H9 (cell line): Measurements from ENCODE around the gene RTN1. TPM values are rescaled to one million over a fixed set of nuclear protein-coding genes. Genes with fewer than 3 reads are reported as not detected.

Experiments
- DNase-seq: peaks from one replicate; pipeline ENCODE4 v3.0.0-alpha.2; 2017
- H2AFZ ChIP-seq: one replicate; pipeline ENCODE4 v1.6.1; 2013; ENCODE audit warnings: mild to moderate bottlenecking, low read length, control low read depth, moderate library complexity
- H2AK5ac ChIP-seq: 2 replicates; pipeline ENCODE4 v1.6.1; 2013; ENCODE audit warnings: low read length, control low read depth, mixed read lengths; ENCODE audit not compliant: insufficient read length
- H2BK120ac ChIP-seq: one replicate; pipeline ENCODE4 v1.6.1; 2013; ENCODE audit warnings: low read depth, mild to moderate bottlenecking, low read length, control low read depth, inconsistent platforms; ENCODE audit not compliant: poor library complexity, severe bottlenecking
- H2BK12ac ChIP-seq: 2 replicates; pipeline ENCODE4 v1.6.1; 2013; ENCODE audit warnings: low read length, control low read depth, mixed read lengths, low read depth; ENCODE audit not compliant: insufficient read length
- H2BK15ac ChIP-seq: 2 replicates; pipeline ENCODE4 v1.6.1; 2013; ENCODE audit warnings: low read depth, low read length, control low read depth
- H2BK20ac ChIP-seq: one replicate; pipeline ENCODE4 v1.6.1; 2013; ENCODE audit warnings: low read depth, mild to moderate bottlenecking, low read length, control low read depth, inconsistent platforms; ENCODE audit not compliant: poor library complexity, severe bottlenecking
- H2BK5ac ChIP-seq: 2 replicates; pipeline ENCODE4 v1.6.1; 2013; ENCODE audit warnings: low read length, control low read depth, mixed read lengths; ENCODE audit not compliant: insufficient read length
- H3K14ac ChIP-seq: 2 replicates; pipeline ENCODE4 v1.6.1; 2013; ENCODE audit warnings: low read length, control low read depth; ENCODE audit not compliant: insufficient read depth
- H3K18ac ChIP-seq: 2 replicates; pipeline ENCODE4 v1.6.1; 2013; ENCODE audit warnings: low read depth, mild to moderate bottlenecking, mixed read lengths, low read length, control low read depth; ENCODE audit not compliant: insufficient read length
- H3K23ac ChIP-seq: 2 replicates; pipeline ENCODE4 v1.6.1; 2013; ENCODE audit warnings: low read length, control low read depth, mixed read lengths, low read depth; ENCODE audit not compliant: insufficient read length
- H3K23me2 ChIP-seq: 2 replicates; pipeline ENCODE4 v1.6.1; 2013; ENCODE audit warnings: low read depth, mild to moderate bottlenecking, mixed read lengths, low read length, control low read depth; ENCODE audit not compliant: insufficient read length, poor library complexity, severe bottlenecking
- H3K27ac ChIP-seq: 2 replicates; pipeline ENCODE4 v1.5.1; 2013; ENCODE audit warnings: low read length, control low read depth, mixed read lengths, low read depth; ENCODE audit not compliant: insufficient read length
- H3K27me3 ChIP-seq: 2 replicates; pipeline ENCODE4 v1.6.1; 2013; ENCODE audit warnings: low read length, control low read depth, inconsistent platforms; ENCODE audit not compliant: insufficient read depth
- H3K4ac ChIP-seq: 2 replicates; pipeline ENCODE4 v1.6.1; 2013; ENCODE audit warnings: low read depth, mild to moderate bottlenecking, control low read depth, inconsistent platforms, low read length, moderate library complexity
- H3K4me1 ChIP-seq: 2 replicates; pipeline ENCODE4 v1.6.1; 2013; ENCODE audit warnings: low read length, control low read depth, inconsistent platforms; ENCODE audit not compliant: insufficient read depth
- H3K4me2 ChIP-seq: 2 replicates; pipeline ENCODE4 v1.6.1; 2013; ENCODE audit warnings: low read length, control low read depth, mixed read lengths; ENCODE audit not compliant: insufficient read length, insufficient read depth
- H3K56ac ChIP-seq: 2 replicates; pipeline ENCODE4 v1.6.1; 2013; ENCODE audit warnings: low read depth, mild to moderate bottlenecking, mixed read lengths, low read length, control low read depth; ENCODE audit not compliant: insufficient read length
- H3K79me1 ChIP-seq: 2 replicates; pipeline ENCODE4 v1.6.1; 2013; ENCODE audit warnings: low read depth, mild to moderate bottlenecking, moderate library complexity, low read length, control low read depth, inconsistent platforms; ENCODE audit not compliant: insufficient read depth, poor library complexity, severe bottlenecking
- H3K79me2 ChIP-seq: 2 replicates; pipeline ENCODE4 v1.6.1; 2013; ENCODE audit warnings: low read length, control low read depth, inconsistent platforms; ENCODE audit not compliant: insufficient read depth
- H3K9ac ChIP-seq: 2 replicates; pipeline ENCODE4 v1.6.1; 2013; ENCODE audit warnings: low read length, control low read depth, mixed read lengths; ENCODE audit not compliant: insufficient read length; ENCODE audit errors: extremely low read depth
- H3K9me3 ChIP-seq: one replicate; pipeline ENCODE4 v1.6.1; 2013; ENCODE audit warnings: low read depth, low read length, inconsistent platforms; ENCODE audit not compliant: control insufficient read depth
- H3T11ph ChIP-seq: one replicate; pipeline ENCODE4 v1.6.1; 2013; ENCODE audit warnings: mild to moderate bottlenecking, low read length, control low read depth, inconsistent platforms
- H4K20me1 ChIP-seq: one replicate; pipeline ENCODE4 v1.6.1; 2013; ENCODE audit not compliant: control insufficient read depth, insufficient read length, insufficient read depth
- H4K5ac ChIP-seq: 2 replicates; pipeline ENCODE4 v1.6.1; 2013; ENCODE audit warnings: low read depth, mild to moderate bottlenecking, mixed read lengths, low read length, control low read depth; ENCODE audit not compliant: insufficient read length
- H4K8ac ChIP-seq: replicated peaks from 2 replicates; pipeline ENCODE4 v1.6.1; 2013; ENCODE audit warnings: low read length, control low read depth, mixed read lengths, low read depth; ENCODE audit not compliant: insufficient read length
- H4K91ac ChIP-seq: 2 replicates; pipeline ENCODE4 v1.6.1; 2013; ENCODE audit warnings: low read depth, mild to moderate bottlenecking, moderate library complexity, mixed read lengths, low read length, control low read depth; ENCODE audit not compliant: insufficient read length
- H3K27ac Mint-ChIP-seq, 3 experiments: 2 replicates in 2 of 3; 3 replicates in 1 of 3; pipeline ENCODE4 v1.8.0; 2020 to 2021; ENCODE audit warnings: mixed read lengths in 3 of 3, mild to moderate bottlenecking in 1 of 3, moderate library complexity in 1 of 3
- H3K27me3 Mint-ChIP-seq: 2 replicates; pipeline ENCODE4 v1.8.0; 2021; ENCODE audit warnings: low read depth, mild to moderate bottlenecking, moderate library complexity, mixed read lengths
- H3K36me3 Mint-ChIP-seq, 3 experiments: 2 replicates in 2 of 3; 3 replicates in 1 of 3; pipeline ENCODE4 v1.8.0; 2020 to 2021; ENCODE audit warnings: low read depth in 3 of 3, mixed read lengths in 3 of 3; ENCODE audit not compliant: insufficient read depth in 1 of 3
- H3K4me1 Mint-ChIP-seq, 2 experiments: 2 replicates each; pipeline ENCODE4 v1.8.0; 2020; ENCODE audit warnings: mixed read lengths in 2 of 2
- H3K4me3 Mint-ChIP-seq, 2 experiments: 2 replicates in 1 of 2; 3 replicates in 1 of 2; pipeline ENCODE4 v1.8.0; 2020 to 2021; ENCODE audit warnings: mild to moderate bottlenecking in 2 of 2, mixed read lengths in 2 of 2, moderate library complexity in 1 of 2
- H3K9me3 Mint-ChIP-seq, 2 experiments: 2 replicates in 1 of 2; 3 replicates in 1 of 2; pipeline ENCODE4 v1.8.0; 2020; ENCODE audit warnings: mild to moderate bottlenecking in 2 of 2, mixed read lengths in 2 of 2, moderate library complexity in 1 of 2
- CTCF ChIP-seq: fragments of 200-600 bp; sonication (generic); conservative IDR thresholded peaks from 3 replicates; pipeline ENCODE4 v1.8.0; 2021; ENCODE audit warnings: antibody characterized with exemption, mild to moderate bottlenecking
- WGBS: extraction: QIAGEN DNeasy Blood & Tissue Kit; methylation state at CpG from one replicate; pipeline ENCODE4 v1.1.7; 2013; ENCODE audit warnings: missing lambda C conversion rate, low lambda C conversion rate, mixed read lengths; ENCODE audit not compliant: insufficient read length; ENCODE audit errors: extremely low coverage; 5-methylcytosine and 5-hydroxymethylcytosine counted together
- total RNA-seq: library from RNA; stranded (reverse); gene quantifications from 2 replicates; pipeline ENCODE4 v1.2.1, GENCODE V29; 2021

Gene RTN1
- total RNA-seq, 1 experiment from 2014 or later: 1.8 TPM

GRCh38 chr14:59844186-59844812 is 26.3 kb downstream of the RTN1 start:
- Histone ChIP-seq H3T11ph (no peak overlapping the region), H3K23ac (no peak overlapping the region), H4K20me1 (no peaks in the 10 kb centered on the region), H3K9ac (no peak overlapping the region), H3K27me3 (no peaks in the 10 kb centered on the region), H3K27ac (no peak overlapping the region), H3K79me1 (no peaks in the 10 kb centered on the region), H2BK20ac (no peak overlapping the region), H3K56ac (no peak overlapping the region), H2AK5ac (no peak overlapping the region), H3K4ac (no peak overlapping the region), H2BK15ac (no peak overlapping the region), H3K18ac (no peak overlapping the region), H3K4me1 (no peaks in the 10 kb centered on the region), H2BK5ac (no peak overlapping the region), H3K4me2 (no peak overlapping the region), H4K8ac (no peak overlapping the region), H4K91ac (no peak overlapping the region), H4K5ac (no peak overlapping the region), H3K9me3 (no peaks in the 10 kb centered on the region), H3K23me2 (no peaks in the 10 kb centered on the region), H2BK12ac (no peak overlapping the region), H3K79me2 (no peaks in the 10 kb centered on the region), H2BK120ac (no peak overlapping the region), H2AFZ (no peak overlapping the region), H3K14ac (no peak overlapping the region)
- H3K27me3 Mint-ChIP-seq: no peaks in the 10 kb centered on the region
- H3K4me1 Mint-ChIP-seq: no peaks in the 10 kb centered on the region
- TF ChIP-seq CTCF: no peak
- H3K9me3 Mint-ChIP-seq: no peaks in the 10 kb centered on the region
- no peaks in the 10 kb centered on the region for H3K36me3 Mint-ChIP-seq
- no peak for DNase-seq
- no peak overlapping the region for H3K4me3 Mint-ChIP-seq
- no CpG with 5 or more reads among the region's 8 CpGs for WGBS
- H3K27ac Mint-ChIP-seq: no peak overlapping the region
